CD14-positive monocyte (primary cell): Measurements from ENCODE around the gene HSD17B8. TPM values are rescaled to one million over a fixed set of nuclear protein-coding genes. Genes with fewer than 3 reads are reported as not detected.
A peak's percentile ranks its signal among the peaks of the same experiment; 100 is the strongest.

Source experiments
- DNase-seq, 3 donors: peaks; one replicate each; pipeline ENCODE4 v3.0.0-alpha.2; 2011 to 2022
- H2AFZ ChIP-seq: 2 replicates; pipeline ENCODE4 v1.6.0; 2012; ENCODE audit warnings: mild to moderate bottlenecking, low read depth, low read length, inconsistent platforms; ENCODE audit not compliant: insufficient read depth, poor library complexity, severe bottlenecking
- H3K27ac ChIP-seq, 2 donors: 1 replicate in 1 of 2; 2 replicates in 1 of 2; pipeline ENCODE4 v1.5.1; 2012 to 2013; ENCODE audit warnings: low read length in 2 of 2, control low read depth in 1 of 2, inconsistent platforms in 1 of 2, low read depth in 1 of 2, mild to moderate bottlenecking in 1 of 2
- H3K27me3 ChIP-seq, 2 donors: one replicate each; pipeline versions ENCODE4 v1.6.0 to v1.6.1; 2011 to 2013; ENCODE audit warnings: low read length in 2 of 2; ENCODE audit not compliant: control insufficient read depth in 2 of 2, insufficient read depth in 2 of 2
- H3K36me3 ChIP-seq, 2 donors: replicated peaks in 1 of 2; 1 replicate in 1 of 2; 2 replicates in 1 of 2; pipeline versions ENCODE4 v1.5.1 to v1.6.1; 2012 to 2013; ENCODE audit warnings: low read length in 2 of 2, control low read depth in 1 of 2, inconsistent platforms in 1 of 2, mild to moderate bottlenecking in 1 of 2; ENCODE audit not compliant: insufficient read depth in 2 of 2, control insufficient read depth in 1 of 2
- H3K4me1 ChIP-seq, 2 donors: 1 replicate in 1 of 2; 2 replicates in 1 of 2; pipeline versions ENCODE4 v1.5.1 to v1.6.1; 2012 to 2013; ENCODE audit warnings: low read length in 2 of 2, control low read depth in 1 of 2, inconsistent platforms in 1 of 2, mild to moderate bottlenecking in 1 of 2, moderate library complexity in 1 of 2; ENCODE audit not compliant: insufficient read depth in 2 of 2, control insufficient read depth in 1 of 2
- H3K4me2 ChIP-seq: replicated peaks from 2 replicates; pipeline ENCODE3; 2012; ENCODE audit warnings: low read length, moderate library complexity, mild to moderate bottlenecking; ENCODE audit not compliant: poor library complexity, severe bottlenecking; ENCODE audit errors: extremely low read depth
- H3K4me3 ChIP-seq, 3 experiments: fragments of 200-600 bp in 1 of 3; sonication (generic) in 1 of 3; replicated peaks in 1 of 3; 1 replicate in 2 of 3; 2 replicates in 1 of 3; pipeline ENCODE4 v1.5.1; 2011 to 2013; ENCODE audit warnings: low read length in 3 of 3, mild to moderate bottlenecking in 3 of 3, control low read depth in 2 of 3, low read depth in 2 of 3, inconsistent platforms in 1 of 3, moderate library complexity in 1 of 3
- H3K79me2 ChIP-seq: 2 replicates; pipeline ENCODE4 v1.6.0; 2012; ENCODE audit warnings: mild to moderate bottlenecking, control low read depth, inconsistent platforms, low read length, moderate library complexity; ENCODE audit not compliant: insufficient read depth
- H3K9ac ChIP-seq: 2 replicates; pipeline ENCODE4 v1.6.0; 2017; ENCODE audit warnings: low read length, mild to moderate bottlenecking; ENCODE audit not compliant: insufficient read depth, poor library complexity, severe bottlenecking
- H3K9me3 ChIP-seq, 2 donors: replicated peaks in 1 of 2; 1 replicate in 1 of 2; 2 replicates in 1 of 2; pipeline versions ENCODE4 v1.5.1 to v1.6.1; 2012 to 2013; ENCODE audit warnings: low read length in 2 of 2, control low read depth in 1 of 2; ENCODE audit not compliant: control insufficient read depth in 1 of 2, insufficient read depth in 1 of 2
- H4K20me1 ChIP-seq: 2 replicates; pipeline ENCODE4 v1.6.0; 2012; ENCODE audit warnings: mild to moderate bottlenecking, low read length, control low read depth, moderate library complexity; ENCODE audit not compliant: insufficient read depth
- H3K27ac Mint-ChIP-seq, 7 donors: one replicate each; pipeline ENCODE4 v1.8.0; 2020; ENCODE audit warnings: mild to moderate bottlenecking in 7 of 7, mixed read lengths in 7 of 7, moderate library complexity in 6 of 7, inconsistent platforms in 2 of 7
- H3K27me3 Mint-ChIP-seq, 3 donors: one replicate each; pipeline ENCODE4 v1.8.0; 2021 to 2022; ENCODE audit warnings: low read depth in 3 of 3, mild to moderate bottlenecking in 3 of 3, mixed read lengths in 3 of 3, moderate library complexity in 3 of 3, inconsistent platforms in 1 of 3
- H3K36me3 Mint-ChIP-seq, 2 donors: one replicate each; pipeline ENCODE4 v1.8.0; 2020; ENCODE audit warnings: mixed read lengths in 2 of 2, inconsistent platforms in 1 of 2, mild to moderate bottlenecking in 1 of 2
- H3K4me1 Mint-ChIP-seq: one replicate; pipeline ENCODE4 v1.8.0; 2020; ENCODE audit warnings: mild to moderate bottlenecking, mixed read lengths
- H3K4me3 Mint-ChIP-seq, 2 donors: one replicate each; pipeline ENCODE4 v1.8.0; 2020; ENCODE audit warnings: mild to moderate bottlenecking in 2 of 2, mixed read lengths in 2 of 2, moderate library complexity in 1 of 2
- H3K9me3 Mint-ChIP-seq, 7 donors: one replicate each; pipeline ENCODE4 v1.8.0; 2020 to 2022; ENCODE audit warnings: mixed read lengths in 7 of 7, mild to moderate bottlenecking in 6 of 7, moderate library complexity in 6 of 7, inconsistent platforms in 2 of 7
- CTCF ChIP-seq: fragments of 200-600 bp; IDR thresholded peaks from one replicate; pipeline ENCODE4 v1.8.0; 2022; ENCODE audit warnings: antibody characterized with exemption, mild to moderate bottlenecking
- WGBS: methylation state at CpG from one replicate; pipeline ENCODE4 v1.1.5; 2013; ENCODE audit warnings: missing lambda C conversion rate; ENCODE audit not compliant: insufficient coverage; 5-methylcytosine and 5-hydroxymethylcytosine counted together
- intact Hi-C, 2 donors: fragments of 100-400 bp; cut with micrococcal nuclease; formaldehyde crosslinking; loops; one replicate each; pipeline versions ENCODE4 v1.15.0 to v1.15.1; 2023
- polyA plus RNA-seq, 3 donors: library from polyadenylated mRNA; depleted of rRNA in 1 of 3; unstranded in 2 of 3; stranded (reverse) in 1 of 3; fragments of 300-500 nt in 2 of 3; fragments of >200 nt in 1 of 3; fragmentation: Illumina TruSeq in 2 of 3; gene quantifications; 1 replicate in 2 of 3; 2 replicates in 1 of 3; pipeline ENCODE4 v1.2.3, GENCODE V29; 2012 to 2021

The HSD17B8 gene
- polyA plus RNA-seq, 3 donors: 3.8 to 10.6 (median 4.7) TPM

GRCh38 chr6:33197431-33198048 is 6.9 kb upstream of the HSD17B8 start:
- H3K4me1 ChIP-seq: peaks cover 33 to 43% of the 10 kb centered on the region in 2 donors
- H3K36me3 ChIP-seq: peaks cover 44 to 47% of the 10 kb centered on the region in 2 donors
- peaks cover 43% of the 10 kb centered on the region for H3K79me2 ChIP-seq
- H3K9ac ChIP-seq: no peak overlapping the region
- peaks cover 57% of the 10 kb centered on the region for H3K4me1 Mint-ChIP-seq
- H3K9me3 ChIP-seq: no peaks in the 10 kb centered on the region
- intact Hi-C loops: loop anchor here in 1 of 2 donors (10.0 kb wide), 1 partner anchor 47 kb away; no protein-coding TSS in a partner anchor
- TF ChIP-seq CTCF: peak; percentile 78
- H3K27me3 ChIP-seq: peaks cover 5 to 13% of the 10 kb centered on the region in 2 donors
- H3K4me3 ChIP-seq: no peak overlapping the region
- peaks cover 51 to 56% of the 10 kb centered on the region in 2 donors for H3K36me3 Mint-ChIP-seq
- peaks cover 7 to 14% (median 13%) of the 10 kb centered on the region in 3 donors for H3K27me3 Mint-ChIP-seq
- H3K4me2 ChIP-seq: no peak overlapping the region
- H3K27ac Mint-ChIP-seq: peak overlapping the region in 3 of 7 donors; percentile 22 to 84 (median 77)
- no peak overlapping the region for H2AFZ ChIP-seq
- H4K20me1 ChIP-seq: peaks cover 68% of the 10 kb centered on the region
- H3K9me3 Mint-ChIP-seq: peaks cover 0 to 4% (median 1%) of the 10 kb centered on the region in 7 donors
- no peak overlapping the region for H3K27ac ChIP-seq
- 70% methylated on average over 2 of the region's 12 CpGs for WGBS
- DNase-seq: peak; percentile 41 to 64 (median 57)
- no peak overlapping the region for H3K4me3 Mint-ChIP-seq

GRCh38 chr6:33198159-33198852 is 6.1 kb upstream of the HSD17B8 start:
- TF ChIP-seq CTCF: no peak
- peaks cover 58 to 64% of the 10 kb centered on the region in 2 donors for H3K36me3 Mint-ChIP-seq
- H3K79me2 ChIP-seq: peaks cover 50% of the 10 kb centered on the region
- DNase-seq: no peak
- no peak overlapping the region for H3K4me3 ChIP-seq
- intact Hi-C loops: loop anchor here in 1 of 2 donors (10.0 kb wide), 1 partner anchor 46 kb away; no protein-coding TSS in a partner anchor
- WGBS: 86% methylated on average over 1 of the region's 6 CpGs
- peak overlapping the region in 5 of 7 donors; percentile 15 to 84 (median 46) for H3K27ac Mint-ChIP-seq
- no peaks in the 10 kb centered on the region for H3K9me3 ChIP-seq
- no peak overlapping the region for H3K4me3 Mint-ChIP-seq
- no peak overlapping the region for H2AFZ ChIP-seq
- peaks cover 0 to 8% of the 10 kb centered on the region in 2 donors for H3K27me3 ChIP-seq
- peaks cover 52 to 55% of the 10 kb centered on the region in 2 donors for H3K36me3 ChIP-seq
- no peak overlapping the region for H3K4me2 ChIP-seq
- peaks cover 68% of the 10 kb centered on the region for H4K20me1 ChIP-seq
- H3K4me1 Mint-ChIP-seq: peaks cover 55% of the 10 kb centered on the region
- H3K4me1 ChIP-seq: peaks cover 28 to 35% of the 10 kb centered on the region in 2 donors
- H3K27ac ChIP-seq: no peak overlapping the region
- peaks cover 0 to 3% (median 0%) of the 10 kb centered on the region in 7 donors for H3K9me3 Mint-ChIP-seq
- no peak overlapping the region for H3K9ac ChIP-seq
- peaks cover 2 to 8% (median 6%) of the 10 kb centered on the region in 3 donors for H3K27me3 Mint-ChIP-seq
